Liver (tissue), 3 donors: Measurements from ENCODE around the gene ATF1.

Source experiments
- CTCF ChIP-seq: fragments of 150-350 bp; IDR thresholded peaks from 2 replicates; pipeline ENCODE4 v1.5.1; 2017; ENCODE audit warnings: improper control_type of control experiment, low read depth, low read length; ENCODE audit not compliant: missing input control
- GABPA ChIP-seq, 2 donors: IDR thresholded peaks in 1 of 2; conservative IDR thresholded peaks in 1 of 2; 2 replicates each; pipeline ENCODE4 v1.6.1; 2016; ENCODE audit warnings: antibody characterized with exemption in 2 of 2, mild to moderate bottlenecking in 1 of 2, moderate library complexity in 1 of 2
- HNF4G ChIP-seq: IDR thresholded peaks from 2 replicates; pipeline ENCODE4 v1.6.1; 2016; ENCODE audit warnings: antibody characterized with exemption
- MAX ChIP-seq: IDR thresholded peaks from 2 replicates; pipeline ENCODE4 v1.6.1; 2016; ENCODE audit warnings: antibody characterized with exemption
- REST ChIP-seq: IDR thresholded peaks from 2 replicates; pipeline ENCODE4 v1.6.1; 2016; ENCODE audit warnings: antibody characterized with exemption, mild to moderate bottlenecking
- RXRA ChIP-seq, 2 donors: IDR thresholded peaks; 2 replicates each; pipeline ENCODE4 v1.6.1; 2017 to 2018; ENCODE audit warnings: antibody characterized with exemption in 2 of 2, mild to moderate bottlenecking in 1 of 2
- SP1 ChIP-seq: IDR thresholded peaks from 2 replicates; pipeline ENCODE4 v1.6.1; 2018; ENCODE audit warnings: antibody characterized with exemption, mild to moderate bottlenecking
- TAF1 ChIP-seq: conservative IDR thresholded peaks from 2 replicates; pipeline ENCODE4 v1.6.1; 2016; ENCODE audit warnings: antibody characterized with exemption, mild to moderate bottlenecking
- ZBTB33 ChIP-seq: IDR thresholded peaks from 2 replicates; pipeline ENCODE4 v1.6.1; 2016; ENCODE audit warnings: antibody characterized with exemption
- donor health status: healthy.
- donor health status: healthy.

- no peak for TF ChIP-seq CTCF
- TF ChIP-seq MAX: no peak
- no peak for TF ChIP-seq HNF4G
- no peak for TF ChIP-seq SP1
- TF ChIP-seq ZBTB33: no peak
- no peak for TF ChIP-seq REST
- no peak for TF ChIP-seq GABPA (IDR thresholded peaks at IDR 0.05 in 1 of 2, conservative IDR thresholded peaks at IDR 0.05 in 1 of 2)
- no peak for TF ChIP-seq TAF1
- no peak for TF ChIP-seq RXRA (IDR thresholded peaks at IDR 0.05)
These were observed 13.5 kb upstream of the ATF1 start for GRCh38 chr12:50750366-50750765.
